Fibroblast of skin of right quadriceps (primary cell): ENCODE data around the gene ATG4D.

ENCODE experiments used
- DNase-seq: peaks from one replicate; pipeline ENCODE4 v3.0.0-alpha.2; 2013

Gene ATG4D

GRCh38 chr19:10582091-10582490, 38.4 kb downstream of the ATG4D start:
- DNase-seq = no peak

DNA sequence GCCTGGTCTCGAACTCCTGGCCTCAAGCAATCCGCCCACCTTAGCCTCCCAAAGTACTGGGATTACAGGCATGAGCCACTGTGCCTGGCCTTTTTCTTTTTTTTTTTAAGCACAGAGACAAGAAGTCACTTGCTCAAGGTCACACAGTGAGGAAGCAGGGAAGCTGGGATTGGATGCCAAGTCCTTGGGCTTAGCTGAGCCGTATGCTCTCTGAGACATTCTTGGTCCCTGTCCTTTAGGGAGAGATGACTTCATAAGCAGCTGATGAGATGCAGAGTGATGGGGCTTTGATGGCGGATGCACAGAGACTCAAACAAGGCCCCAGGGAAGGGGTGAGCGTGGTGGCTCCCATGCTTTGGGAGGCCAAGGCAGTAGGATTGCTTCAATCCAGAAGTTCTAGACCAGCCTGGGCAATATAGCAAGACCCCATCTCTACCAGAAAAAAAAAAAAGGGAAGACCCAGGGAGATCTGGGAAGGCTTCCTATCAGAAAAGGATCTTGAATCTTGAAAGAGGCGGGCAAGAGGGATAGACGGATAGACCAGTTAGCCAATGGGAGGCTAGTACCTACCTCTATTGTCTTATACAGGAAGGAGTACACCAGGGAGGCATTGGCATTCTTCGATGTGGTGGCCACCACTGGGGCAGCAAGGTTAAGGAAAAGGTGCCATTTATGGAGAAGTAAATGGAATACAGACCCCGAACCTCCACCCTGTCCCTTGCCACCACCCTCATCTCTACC, 39.5 kb downstream of the ATG4D start:
- DNase-seq = no peak

GRCh38 chr19:10586396-10586795, 42.7 kb downstream of the ATG4D start:
- DNase-seq = no peak

DNA sequence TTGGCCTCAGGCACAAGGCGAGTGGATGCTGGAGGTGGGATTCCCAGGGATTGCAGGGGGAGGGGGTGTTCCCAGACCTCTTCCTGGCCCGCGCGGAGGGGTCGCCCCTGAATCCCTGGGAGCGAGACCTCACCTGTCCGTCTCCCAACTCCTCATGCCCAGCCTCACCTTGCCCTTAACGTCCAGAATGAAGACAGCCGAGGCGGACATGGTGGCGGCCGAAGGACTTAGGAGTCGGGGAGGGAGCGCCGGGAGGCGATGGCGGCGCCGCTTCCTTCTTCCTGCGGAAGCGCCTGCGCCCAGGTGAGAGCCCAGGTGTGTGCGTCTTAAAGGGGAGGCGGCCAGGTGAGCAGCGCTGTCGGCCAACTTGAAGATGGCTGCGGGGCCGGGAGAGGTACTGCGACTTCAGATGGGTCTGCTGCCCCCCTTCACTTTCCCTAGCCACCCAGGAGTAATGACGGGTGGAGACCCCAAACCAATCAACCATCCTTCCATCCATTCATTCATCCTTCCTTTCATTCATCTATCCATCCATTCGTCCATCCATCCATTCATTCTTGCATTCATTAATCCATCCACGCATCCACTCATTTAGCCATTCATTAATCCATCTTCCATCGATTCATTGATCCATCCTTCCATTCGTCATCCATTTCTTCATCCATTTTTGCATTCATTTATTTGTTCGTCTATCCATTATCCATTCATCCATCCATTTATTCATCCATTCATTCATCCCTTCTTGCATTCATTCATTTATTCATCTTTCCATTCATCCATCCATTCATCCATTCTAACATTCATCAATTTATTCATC, 43.5 kb downstream of the ATG4D start, which contains the start of gene AP1M2:
AP1M2 (minus strand) TSS at position 291 of the 817 bp plus-strand sequence; CDS start at position 210, 81 bp downstream.
- no peak for DNase-seq

DNA sequence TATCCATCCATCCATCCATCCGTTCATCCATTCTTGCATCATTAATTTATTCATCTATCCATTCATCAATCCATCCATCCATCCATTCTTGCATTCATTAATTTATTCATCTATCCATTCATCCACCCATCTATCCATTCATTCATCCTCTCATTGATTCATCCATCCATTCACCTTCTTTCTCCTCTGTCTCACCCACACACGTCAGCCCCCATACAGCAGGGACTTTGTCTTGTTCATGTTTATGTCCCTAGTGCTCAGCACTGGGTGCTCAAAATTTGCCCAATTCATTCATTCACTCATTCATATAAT, 44.1 kb downstream of the ATG4D start:
- no peak for DNase-seq

- DNase-seq = no peak
These were observed 49.4 kb downstream of the ATG4D start for GRCh38 chr19:10593148-10593547.

DNA sequence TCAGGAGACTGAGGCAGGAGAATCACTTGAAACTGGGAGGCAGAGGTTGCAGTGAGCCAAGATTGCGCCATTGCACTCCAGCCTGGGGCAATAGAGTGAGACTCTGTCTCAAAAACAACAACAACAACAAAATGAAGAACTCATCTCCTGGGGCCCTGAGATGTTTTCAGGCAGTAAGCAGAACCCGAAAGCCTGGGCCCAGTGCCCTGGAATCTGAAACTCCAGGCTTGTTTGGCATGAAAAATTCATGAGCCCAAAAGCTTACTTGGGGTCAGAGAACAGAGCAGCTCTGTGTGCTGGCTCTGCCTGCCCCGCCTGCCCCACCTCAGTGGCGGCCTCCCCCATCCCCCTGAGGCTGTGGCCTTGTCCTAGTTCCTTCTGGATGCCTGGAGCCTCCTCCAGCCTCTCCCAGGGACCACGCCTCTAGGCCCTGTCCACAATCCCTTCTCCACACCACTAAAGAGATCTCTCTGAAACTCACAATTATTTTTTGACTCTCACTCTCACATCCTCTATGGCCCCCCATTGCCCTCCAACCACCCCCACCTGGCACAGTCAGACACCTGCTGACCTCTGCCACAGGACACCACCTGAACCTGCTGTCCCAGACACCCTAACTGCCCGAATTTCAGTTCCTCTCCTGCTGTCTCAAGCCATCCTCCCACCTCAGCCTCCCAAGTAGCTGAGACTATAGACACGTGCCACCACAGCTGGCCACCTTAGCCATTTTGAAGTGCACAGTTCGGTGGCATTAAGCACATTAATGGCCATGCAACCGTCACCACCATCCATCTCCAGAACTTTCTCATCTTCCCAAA, 50.3 kb downstream of the ATG4D start:
- no peak for DNase-seq

DNA sequence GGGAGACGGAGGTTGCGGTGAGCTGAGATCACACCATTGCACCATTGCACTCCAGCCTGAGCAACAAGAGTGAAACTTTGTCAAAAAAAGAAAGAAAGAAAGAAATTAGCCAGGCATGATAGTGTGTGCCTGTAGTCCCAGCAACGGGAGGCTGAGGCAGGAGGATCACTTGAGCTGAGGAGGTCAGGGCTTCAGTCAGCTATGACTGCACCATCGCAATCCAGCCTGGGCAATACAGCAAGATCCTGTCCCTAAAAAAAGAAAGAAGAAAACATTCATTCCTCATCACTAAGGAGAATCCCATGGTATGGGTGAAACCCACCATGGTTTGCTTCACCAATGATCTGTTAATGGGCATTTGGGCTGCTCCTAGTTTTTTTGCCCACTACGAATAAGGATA, 56.4 kb downstream of the ATG4D start:
- no peak for DNase-seq

GRCh38 chr19:10601999-10602329, 58.3 kb downstream of the ATG4D start:
- no peak for DNase-seq

- peak; percentile 69 for DNase-seq
These were observed 58.8 kb downstream of the ATG4D start for GRCh38 chr19:10602330-10603083.
